ENCODE results near the gene NDUFS7. TPM values are rescaled to one million over a fixed set of nuclear protein-coding genes. Genes with fewer than 3 reads are reported as not detected.

NDUFS7 gene
- polyA plus RNA-seq, 3 donors = 119 to 232 (median 211) TPM

DNA sequence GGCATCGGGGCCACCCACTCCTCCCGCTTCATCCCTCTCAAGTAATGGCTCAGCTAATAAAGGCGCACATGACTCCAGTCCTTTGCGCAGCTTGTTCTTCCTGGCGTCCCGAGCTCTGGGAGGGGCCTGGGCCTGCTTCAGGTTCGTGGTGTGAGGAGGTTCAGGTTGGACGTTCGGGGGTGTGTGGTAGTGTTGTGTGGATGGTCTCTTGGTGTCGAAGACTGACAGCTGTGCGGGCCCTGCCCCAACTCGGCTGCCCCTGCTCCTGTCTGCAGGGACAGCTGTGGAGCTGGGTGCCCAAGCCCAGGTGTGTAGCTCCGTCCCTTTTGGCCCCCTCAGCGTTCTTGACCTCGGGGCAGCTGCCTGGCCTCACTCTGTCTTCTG, 56.7 kb downstream of the NDUFS7 start:
- no peak overlapping the region for H3K4me3 ChIP-seq (replicated peaks in 1 of 3; ENCODE audit: low read depth in 2 of 3, low read length in 3 of 3)
- peaks cover 10 to 17% (median 10%) of the 10 kb centered on the region in 3 donors for H3K27me3 Mint-ChIP-seq (ENCODE audit: low read depth in 3 of 3)
- no peak overlapping the region for H3K27ac Mint-ChIP-seq
- H3K9ac ChIP-seq (ENCODE audit: insufficient read depth, low read length, poor library complexity, severe bottlenecking) = peak overlapping the region; percentile 1
- intact Hi-C loops (cut with micrococcal nuclease) = loop anchor here (5.0 to 10.0 kb wide), 2 partner anchors 37 to 74 kb away; partner anchors contain the start of genes ADAMTSL5 (in 1 of the 2) and C19orf25 (in 1 of the 2)
- peaks cover 69% of the 10 kb centered on the region for H4K20me1 ChIP-seq (ENCODE audit: insufficient read depth, low read length)
- peaks cover 28% of the 10 kb centered on the region for H3K79me2 ChIP-seq (ENCODE audit: insufficient read depth, low read length)
- peaks cover 27 to 40% of the 10 kb centered on the region in 2 donors for H3K36me3 ChIP-seq (replicated peaks in 1 of 2; ENCODE audit: control insufficient read depth in 1 of 2, insufficient read depth in 2 of 2, low read length in 2 of 2)
- no peak overlapping the region for H3K4me2 ChIP-seq (replicated peaks; ENCODE audit: extremely low read depth, low read length, poor library complexity, severe bottlenecking)
- H3K36me3 Mint-ChIP-seq = peaks cover 36 to 39% of the 10 kb centered on the region in 2 donors
- WGBS (ENCODE audit: insufficient coverage) = 93% methylated on average over 9 of the region's 15 CpGs
- no peak overlapping the region for H2AFZ ChIP-seq (ENCODE audit: insufficient read depth, low read depth, low read length, poor library complexity, severe bottlenecking)
- H3K9me3 ChIP-seq (replicated peaks in 1 of 2; ENCODE audit: control insufficient read depth in 1 of 2, insufficient read depth in 1 of 2, low read length in 2 of 2) = no peaks in the 10 kb centered on the region
- no peak for DNase-seq
- H3K4me1 ChIP-seq (ENCODE audit: control insufficient read depth in 1 of 2, insufficient read depth in 2 of 2, low read length in 2 of 2) = peaks cover 22 to 37% of the 10 kb centered on the region in 2 donors
- H3K27me3 ChIP-seq (ENCODE audit: control insufficient read depth in 2 of 2, insufficient read depth in 2 of 2, low read length in 2 of 2) = peaks cover 2 to 12% of the 10 kb centered on the region in 2 donors
- H3K27ac ChIP-seq (ENCODE audit: low read depth in 1 of 2, low read length in 2 of 2) = no peak overlapping the region
- peaks cover 33% of the 10 kb centered on the region for H3K4me1 Mint-ChIP-seq
- H3K4me3 Mint-ChIP-seq = no peak overlapping the region
- H3K9me3 Mint-ChIP-seq = peaks cover 0 to 2% (median 0%) of the 10 kb centered on the region in 7 donors
- TF ChIP-seq, protein P1, sequence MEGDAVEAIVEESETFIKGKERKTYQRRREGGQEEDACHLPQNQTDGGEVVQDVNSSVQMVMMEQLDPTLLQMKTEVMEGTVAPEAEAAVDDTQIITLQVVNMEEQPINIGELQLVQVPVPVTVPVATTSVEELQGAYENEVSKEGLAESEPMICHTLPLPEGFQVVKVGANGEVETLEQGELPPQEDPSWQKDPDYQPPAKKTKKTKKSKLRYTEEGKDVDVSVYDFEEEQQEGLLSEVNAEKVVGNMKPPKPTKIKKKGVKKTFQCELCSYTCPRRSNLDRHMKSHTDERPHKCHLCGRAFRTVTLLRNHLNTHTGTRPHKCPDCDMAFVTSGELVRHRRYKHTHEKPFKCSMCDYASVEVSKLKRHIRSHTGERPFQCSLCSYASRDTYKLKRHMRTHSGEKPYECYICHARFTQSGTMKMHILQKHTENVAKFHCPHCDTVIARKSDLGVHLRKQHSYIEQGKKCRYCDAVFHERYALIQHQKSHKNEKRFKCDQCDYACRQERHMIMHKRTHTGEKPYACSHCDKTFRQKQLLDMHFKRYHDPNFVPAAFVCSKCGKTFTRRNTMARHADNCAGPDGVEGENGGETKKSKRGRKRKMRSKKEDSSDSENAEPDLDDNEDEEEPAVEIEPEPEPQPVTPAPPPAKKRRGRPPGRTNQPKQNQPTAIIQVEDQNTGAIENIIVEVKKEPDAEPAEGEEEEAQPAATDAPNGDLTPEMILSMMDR (IDR thresholded peaks at IDR 0.05) = no peak

DNA sequence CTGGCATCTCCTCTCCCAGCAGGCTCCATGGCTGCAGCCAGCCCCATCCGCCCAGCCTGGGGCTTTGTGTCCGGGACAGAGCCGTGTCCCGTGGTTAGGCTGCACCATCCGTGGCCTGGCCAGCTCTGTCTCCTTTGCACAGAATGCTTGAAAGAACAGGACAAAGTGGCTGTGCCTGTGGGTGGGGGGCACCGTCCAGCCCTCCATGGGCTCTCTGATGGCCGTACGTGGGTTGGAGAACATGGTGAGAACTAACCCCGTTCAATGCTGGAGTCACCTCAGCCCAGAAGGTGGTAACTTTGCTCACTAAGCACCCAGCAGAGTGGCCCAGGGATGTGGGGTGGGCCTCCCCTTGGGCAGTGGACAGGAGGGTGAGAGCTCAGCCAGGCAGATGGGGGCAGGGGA, 57.3 kb downstream of the NDUFS7 start:
- no peak overlapping the region for H3K4me2 ChIP-seq (replicated peaks; ENCODE audit: extremely low read depth, low read length, poor library complexity, severe bottlenecking)
- H3K36me3 ChIP-seq (replicated peaks in 1 of 2; ENCODE audit: control insufficient read depth in 1 of 2, insufficient read depth in 2 of 2, low read length in 2 of 2) = peaks cover 27 to 35% of the 10 kb centered on the region in 2 donors
- H2AFZ ChIP-seq (ENCODE audit: insufficient read depth, low read depth, low read length, poor library complexity, severe bottlenecking) = no peak overlapping the region
- TF ChIP-seq, protein P1 (IDR thresholded peaks at IDR 0.05) = no peak
- H3K4me3 Mint-ChIP-seq = no peak overlapping the region
- H3K4me3 ChIP-seq (replicated peaks in 1 of 3; ENCODE audit: low read depth in 2 of 3, low read length in 3 of 3) = no peak overlapping the region
- no peak overlapping the region for H3K27ac ChIP-seq (ENCODE audit: low read depth in 1 of 2, low read length in 2 of 2)
- H3K36me3 Mint-ChIP-seq = peaks cover 33 to 35% of the 10 kb centered on the region in 2 donors
- no peak for DNase-seq
- peaks cover 67% of the 10 kb centered on the region for H4K20me1 ChIP-seq (ENCODE audit: insufficient read depth, low read length)
- H3K9ac ChIP-seq (ENCODE audit: insufficient read depth, low read length, poor library complexity, severe bottlenecking) = peak overlapping the region; percentile 1
- H3K9me3 Mint-ChIP-seq = peaks cover 0 to 2% (median 0%) of the 10 kb centered on the region in 7 donors
- peaks cover 24 to 43% of the 10 kb centered on the region in 2 donors for H3K4me1 ChIP-seq (ENCODE audit: control insufficient read depth in 1 of 2, insufficient read depth in 2 of 2, low read length in 2 of 2)
- H3K27ac Mint-ChIP-seq = no peak overlapping the region
- H3K79me2 ChIP-seq (ENCODE audit: insufficient read depth, low read length) = peaks cover 28% of the 10 kb centered on the region
- H3K4me1 Mint-ChIP-seq = peaks cover 31% of the 10 kb centered on the region
- H3K9me3 ChIP-seq (replicated peaks in 1 of 2; ENCODE audit: control insufficient read depth in 1 of 2, insufficient read depth in 1 of 2, low read length in 2 of 2) = no peaks in the 10 kb centered on the region
- WGBS (ENCODE audit: insufficient coverage) = 93% methylated on average over 9 of the region's 9 CpGs
- peaks cover 11 to 23% (median 11%) of the 10 kb centered on the region in 3 donors for H3K27me3 Mint-ChIP-seq (ENCODE audit: low read depth in 3 of 3)
- intact Hi-C loops (cut with micrococcal nuclease) = loop anchor here (5.0 to 10.0 kb wide), 2 partner anchors 36 to 74 kb away; partner anchors contain the start of genes ADAMTSL5 (in 1 of the 2) and C19orf25 (in 1 of the 2)
- peaks cover 4 to 15% of the 10 kb centered on the region in 2 donors for H3K27me3 ChIP-seq (ENCODE audit: control insufficient read depth in 2 of 2, insufficient read depth in 2 of 2, low read length in 2 of 2)

Measured in CD14-positive monocyte (primary cell).